DOHH2 (cell line): ENCODE measurements around the gene CCDC149.

ENCODE experiments used
- EZH2phosphoT487 ChIP-seq: fragments of 200-600 bp; sonication (generic); IDR thresholded peaks from 2 replicates; pipeline ENCODE4 v1.6.1; 2017; ENCODE audit warnings: borderline replicate concordance, mild to moderate bottlenecking, antibody characterized with exemption, low read length, moderate library complexity, mixed read lengths
- TF ChIP-seq, protein P1 (sequence below): fragments of 200-600 bp; sonication (generic); IDR thresholded peaks from one replicate; pipeline ENCODE4 v1.5.1; 2014; ENCODE audit warnings: antibody characterized with exemption, mild to moderate bottlenecking, low read depth, low read length; ENCODE audit not compliant: poor library complexity, severe bottlenecking

DNA sequence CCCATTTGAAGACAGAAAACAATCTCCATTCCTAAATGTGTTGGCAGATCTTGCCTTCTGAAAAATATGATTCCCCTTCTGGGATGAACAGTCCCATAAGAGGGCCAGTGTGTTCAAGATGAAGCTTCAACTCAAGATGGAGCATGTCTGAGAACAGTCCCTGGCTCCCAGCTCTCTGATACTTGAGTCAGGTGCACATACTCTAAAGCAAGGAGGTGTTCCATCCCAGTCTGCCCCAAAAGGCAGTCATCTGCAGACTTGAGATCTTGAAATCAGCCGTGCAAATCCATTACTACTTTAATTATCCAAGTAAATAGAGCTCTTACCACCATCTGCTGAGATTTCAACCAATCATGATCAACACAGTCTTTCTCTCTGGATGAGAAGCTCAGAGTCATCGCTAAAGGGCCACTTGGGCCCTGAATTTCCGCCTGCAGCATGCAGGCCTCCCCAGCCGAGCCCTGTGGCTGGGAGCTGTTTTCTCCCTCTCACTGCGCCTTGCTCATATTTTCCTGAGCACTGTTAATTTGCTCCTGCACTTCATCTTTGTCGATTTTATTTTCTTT is 22.2 kb downstream of the CCDC149 start:
- TF ChIP-seq, protein P1, sequence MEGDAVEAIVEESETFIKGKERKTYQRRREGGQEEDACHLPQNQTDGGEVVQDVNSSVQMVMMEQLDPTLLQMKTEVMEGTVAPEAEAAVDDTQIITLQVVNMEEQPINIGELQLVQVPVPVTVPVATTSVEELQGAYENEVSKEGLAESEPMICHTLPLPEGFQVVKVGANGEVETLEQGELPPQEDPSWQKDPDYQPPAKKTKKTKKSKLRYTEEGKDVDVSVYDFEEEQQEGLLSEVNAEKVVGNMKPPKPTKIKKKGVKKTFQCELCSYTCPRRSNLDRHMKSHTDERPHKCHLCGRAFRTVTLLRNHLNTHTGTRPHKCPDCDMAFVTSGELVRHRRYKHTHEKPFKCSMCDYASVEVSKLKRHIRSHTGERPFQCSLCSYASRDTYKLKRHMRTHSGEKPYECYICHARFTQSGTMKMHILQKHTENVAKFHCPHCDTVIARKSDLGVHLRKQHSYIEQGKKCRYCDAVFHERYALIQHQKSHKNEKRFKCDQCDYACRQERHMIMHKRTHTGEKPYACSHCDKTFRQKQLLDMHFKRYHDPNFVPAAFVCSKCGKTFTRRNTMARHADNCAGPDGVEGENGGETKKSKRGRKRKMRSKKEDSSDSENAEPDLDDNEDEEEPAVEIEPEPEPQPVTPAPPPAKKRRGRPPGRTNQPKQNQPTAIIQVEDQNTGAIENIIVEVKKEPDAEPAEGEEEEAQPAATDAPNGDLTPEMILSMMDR: no peak
- TF ChIP-seq EZH2phosphoT487: no peak
